Kidney (tissue), 14 donors: ENCODE data around the gene BIRC5. TPM values are rescaled to one million over a fixed set of nuclear protein-coding genes. Genes with fewer than 3 reads are reported as not detected.

ENCODE experiments used
- DNase-seq, 5 donors: peaks; one replicate each; pipeline ENCODE4 v3.0.0-alpha.2; 2013 to 2020
- FAIRE-seq: peaks from 2 replicates; lab custom pipeline; 2012; peaks lifted over from hg19 to GRCh38; lab: Jason Lieb, UNC
- H3K27ac ChIP-seq, 2 donors: one replicate each; pipeline ENCODE4 v1.7.0; 2013; ENCODE audit warnings: low read depth in 2 of 2, low read length in 2 of 2, inconsistent platforms in 1 of 2
- H3K27me3 ChIP-seq: one replicate; pipeline ENCODE4 v1.7.1; 2013; ENCODE audit warnings: low read length, inconsistent platforms; ENCODE audit not compliant: control insufficient read depth, insufficient read depth
- H3K36me3 ChIP-seq, 3 donors: one replicate each; pipeline versions ENCODE4 v1.7.0 to v1.7.1; 2013; ENCODE audit warnings: low read length in 3 of 3, control low read depth in 1 of 3, inconsistent platforms in 1 of 3; ENCODE audit not compliant: insufficient read depth in 3 of 3, control insufficient read depth in 2 of 3
- H3K4me1 ChIP-seq, 3 donors: one replicate each; pipeline versions ENCODE4 v1.7.0 to v1.7.1; 2013; ENCODE audit warnings: low read length in 3 of 3, inconsistent platforms in 1 of 3, low read depth in 1 of 3; ENCODE audit not compliant: control insufficient read depth in 2 of 3, insufficient read depth in 2 of 3
- H3K4me3 ChIP-seq, 3 donors: one replicate each; pipeline versions ENCODE4 v1.7.0 to v1.8.1; 2013; ENCODE audit warnings: low read length in 3 of 3, control low read depth in 1 of 3, inconsistent platforms in 1 of 3
- H3K9ac ChIP-seq, 3 donors: one replicate each; pipeline versions ENCODE4 v1.7.0 to v1.7.1; 2013; ENCODE audit warnings: low read length in 3 of 3, control low read depth in 1 of 3, inconsistent platforms in 1 of 3
- H3K9me3 ChIP-seq, 3 donors: one replicate each; pipeline versions ENCODE4 v1.7.0 to v1.7.1; 2013; ENCODE audit warnings: low read length in 3 of 3, control low read depth in 1 of 3, inconsistent platforms in 1 of 3; ENCODE audit not compliant: control insufficient read depth in 2 of 3, insufficient read depth in 1 of 3
- intact Hi-C: fragments of 100-400 bp; cut with DNase I; formaldehyde crosslinking; loops from one replicate; pipeline ENCODE4 v1.11.1; 2022
- polyA plus RNA-seq: library from polyadenylated mRNA; stranded (reverse); fragments of 350-450 nt; fragmentation: Illumina TruSeq; extraction: RNeasy Lipid Tissue Mini Kit (QIAGEN cat#74804); gene quantifications from one replicate; pipeline ENCODE4 v1.2.3, GENCODE V29; 2014; ENCODE audit warnings: low read depth, low replicate concordance; ENCODE audit not compliant: insufficient read depth
- total RNA-seq: library from RNA; stranded (reverse); fragmentation: NEBNext Ultra II Directional; extraction: Animal tissue kit (Norgen Biotek cat#: 25700); gene quantifications from one replicate; pipeline ENCODE4 v1.2.1, GENCODE V29; 2021
- TF ChIP-seq, protein P1 (sequence below): IDR thresholded peaks from 3 replicates; pipeline ENCODE4 v1.5.1; 2012; ENCODE audit warnings: mild to moderate bottlenecking, moderate library complexity, borderline replicate concordance; ENCODE audit not compliant: insufficient read depth; ENCODE audit errors: extremely low read depth
- donor health status: control.
- donor health status: control.
- donor health status: control.
- donor health status: control.
- donor health status: control.
- donor health status: DM: yes; HTN: yes; CAD: no.
- donor health status: Normal renal cell carcinoma (clear cell type).

Gene BIRC5
- total and polyA plus RNA-seq, 2 donors from 2014 or later, result 0.26 to 1.7 TPM

DNA sequence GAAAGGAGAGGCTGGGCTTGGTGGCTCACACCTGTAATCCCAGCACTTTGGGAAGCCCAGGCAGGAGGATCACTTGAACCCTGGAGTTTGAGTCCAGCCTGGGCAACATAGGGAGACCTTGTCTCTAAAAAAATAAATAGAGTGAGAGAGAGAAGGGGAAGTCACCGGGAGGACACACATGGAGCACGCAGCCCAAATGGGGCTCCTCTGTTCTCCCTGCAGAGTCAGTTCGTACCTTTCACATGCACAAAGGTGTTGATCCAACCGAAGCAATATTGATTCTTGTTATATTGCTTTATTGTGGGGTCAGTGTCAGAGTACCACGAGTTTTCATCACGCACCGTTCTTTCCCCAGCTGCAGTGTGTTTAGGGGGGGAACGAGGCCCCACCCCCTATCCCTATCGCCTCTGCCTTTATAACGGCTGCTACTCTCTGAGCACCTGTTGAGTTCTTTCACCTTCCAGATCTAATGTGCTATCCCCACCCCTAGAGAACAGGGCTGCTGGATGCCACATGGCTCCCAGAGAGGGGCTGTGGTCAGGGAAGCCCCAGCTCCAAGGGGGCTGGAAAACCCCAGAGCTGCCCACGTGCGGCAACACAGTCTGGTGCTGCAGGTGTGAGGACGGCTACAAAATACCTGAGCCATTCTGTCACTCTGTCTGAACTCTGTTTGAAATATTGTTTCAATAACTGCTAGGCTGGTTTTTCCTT is 16.4 kb downstream of the BIRC5 start:
- Histone ChIP-seq H3K4me1 (no peaks in the 10 kb centered on the region), H3K9me3 (no peaks in the 10 kb centered on the region), H3K9ac (no peak overlapping the region), H3K27ac (no peak overlapping the region), H3K27me3 (peaks cover 2% of the 10 kb centered on the region), H3K4me3 (no peak overlapping the region), H3K36me3 (no peaks in the 10 kb centered on the region)
- TF ChIP-seq, protein P1, sequence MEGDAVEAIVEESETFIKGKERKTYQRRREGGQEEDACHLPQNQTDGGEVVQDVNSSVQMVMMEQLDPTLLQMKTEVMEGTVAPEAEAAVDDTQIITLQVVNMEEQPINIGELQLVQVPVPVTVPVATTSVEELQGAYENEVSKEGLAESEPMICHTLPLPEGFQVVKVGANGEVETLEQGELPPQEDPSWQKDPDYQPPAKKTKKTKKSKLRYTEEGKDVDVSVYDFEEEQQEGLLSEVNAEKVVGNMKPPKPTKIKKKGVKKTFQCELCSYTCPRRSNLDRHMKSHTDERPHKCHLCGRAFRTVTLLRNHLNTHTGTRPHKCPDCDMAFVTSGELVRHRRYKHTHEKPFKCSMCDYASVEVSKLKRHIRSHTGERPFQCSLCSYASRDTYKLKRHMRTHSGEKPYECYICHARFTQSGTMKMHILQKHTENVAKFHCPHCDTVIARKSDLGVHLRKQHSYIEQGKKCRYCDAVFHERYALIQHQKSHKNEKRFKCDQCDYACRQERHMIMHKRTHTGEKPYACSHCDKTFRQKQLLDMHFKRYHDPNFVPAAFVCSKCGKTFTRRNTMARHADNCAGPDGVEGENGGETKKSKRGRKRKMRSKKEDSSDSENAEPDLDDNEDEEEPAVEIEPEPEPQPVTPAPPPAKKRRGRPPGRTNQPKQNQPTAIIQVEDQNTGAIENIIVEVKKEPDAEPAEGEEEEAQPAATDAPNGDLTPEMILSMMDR, result no peak
- FAIRE-seq (no peak), DNase-seq (no peak)
- intact Hi-C loops, result no loop called here

DNA sequence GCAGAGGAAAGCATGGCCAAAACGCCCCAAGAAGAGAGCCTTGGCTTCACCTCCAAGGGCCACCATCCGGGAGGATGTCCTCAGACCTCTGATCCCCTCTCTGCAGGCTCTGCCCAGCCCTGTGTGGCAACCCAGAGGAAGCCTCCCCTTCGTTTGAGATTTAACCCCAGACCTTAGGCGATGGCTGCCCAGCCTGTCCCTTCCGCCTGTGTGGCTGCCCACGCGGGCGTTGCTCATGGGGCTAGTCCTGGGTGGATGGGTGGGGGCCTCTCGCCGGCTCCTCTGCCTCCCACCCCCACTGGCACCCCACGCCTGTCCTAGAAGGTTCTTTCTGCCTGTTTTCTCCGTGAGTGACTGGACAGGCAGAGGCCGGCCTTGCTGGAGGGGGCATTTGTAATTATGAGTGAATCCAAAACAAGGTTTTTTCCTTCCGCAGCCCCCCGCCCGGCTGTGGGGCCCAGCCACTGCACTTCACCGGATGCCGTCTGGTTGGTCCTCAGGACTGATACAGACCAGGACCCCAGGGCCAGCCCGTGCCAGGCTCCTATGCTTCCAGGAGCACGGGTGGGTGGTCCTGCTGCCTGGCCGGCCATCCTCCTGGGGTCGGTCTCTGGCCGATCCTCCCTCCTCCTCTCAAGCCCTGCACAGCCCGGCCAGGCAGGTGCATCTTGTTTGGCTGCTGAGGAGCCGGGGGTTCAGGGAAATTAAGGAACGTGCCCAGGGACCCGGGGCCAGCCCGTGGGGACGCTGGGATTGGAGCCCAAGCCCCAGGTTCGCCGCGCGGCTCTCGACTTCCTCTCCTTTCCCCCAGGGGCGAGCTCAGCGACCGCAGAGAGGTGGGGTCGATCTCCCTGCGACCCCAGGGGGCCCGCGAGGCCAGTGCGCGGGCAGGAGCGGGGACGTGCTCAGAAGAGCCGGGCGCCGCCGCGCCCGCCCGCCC is 17.2 kb downstream of the BIRC5 start, which contains the start of gene TMEM235:
Gene TMEM235, plus strand, starts transcription at position 636 of the 940 bp plus-strand sequence. CDS start 393 bp downstream, outside the sequence.
- no peaks in the 10 kb centered on the region for H3K9me3 ChIP-seq
- H3K27me3 ChIP-seq, result peaks cover 2% of the 10 kb centered on the region
- H3K27ac ChIP-seq, result no peak within 1 kb of the TSS
- H3K36me3 ChIP-seq, result no peaks in the 10 kb centered on the region
- intact Hi-C loops, result no loop called here
- DNase-seq, result peak in 1 of 5 donors; percentile 66
- no peak within 1 kb of the TSS for H3K4me3 ChIP-seq
- TF ChIP-seq, protein P1, result no peak
- H3K4me1 ChIP-seq, result no peaks in the 10 kb centered on the region
- FAIRE-seq, result no peak
- no peak within 1 kb of the TSS for H3K9ac ChIP-seq

DNA sequence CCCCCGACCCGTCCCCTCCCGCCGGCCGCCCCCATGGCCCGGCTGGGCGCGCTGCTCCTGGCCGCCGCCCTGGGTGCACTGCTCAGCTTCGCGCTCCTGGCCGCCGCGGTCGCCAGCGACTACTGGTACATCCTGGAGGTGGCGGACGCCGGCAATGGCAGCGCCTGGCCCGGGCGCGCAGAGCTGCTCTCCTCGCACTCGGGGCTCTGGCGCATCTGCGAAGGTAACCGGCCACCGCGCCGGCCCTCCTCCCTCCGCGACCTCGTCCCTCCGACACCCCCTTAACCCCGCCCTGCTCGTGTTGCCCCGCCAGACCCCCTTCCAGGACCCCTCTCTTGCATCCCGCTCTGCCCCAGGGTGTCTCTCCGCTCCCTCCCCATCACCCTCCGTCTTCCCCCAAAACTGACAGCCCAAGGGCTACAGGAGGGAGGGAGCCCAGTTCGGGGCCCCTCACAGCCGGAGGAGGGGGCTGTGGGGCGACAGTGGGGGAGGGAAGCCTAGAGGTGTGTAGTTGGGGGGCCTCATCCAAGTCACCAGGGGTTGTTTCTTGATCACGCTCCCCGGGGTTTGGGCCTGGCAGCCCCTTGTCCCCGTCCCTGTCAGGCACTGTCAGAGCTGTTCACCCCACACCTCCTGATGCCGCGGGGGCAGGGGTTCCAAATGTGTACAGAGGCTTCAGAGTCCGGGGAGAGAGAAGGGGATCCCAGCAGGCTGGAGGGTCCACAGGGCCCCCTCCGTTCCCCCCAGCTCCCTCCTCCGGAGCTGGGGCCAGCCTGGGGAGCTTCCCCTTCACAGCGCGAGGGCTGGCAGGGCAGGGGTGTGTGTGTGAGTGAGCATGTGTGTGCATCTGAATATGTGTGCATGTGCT is 18.2 kb downstream of the BIRC5 start:
- Histone ChIP-seq H3K4me1 (no peaks in the 10 kb centered on the region), H3K9ac (no peak overlapping the region), H3K9me3 (no peaks in the 10 kb centered on the region), H3K27me3 (peaks cover 2% of the 10 kb centered on the region), H3K27ac (no peak overlapping the region), H3K36me3 (no peaks in the 10 kb centered on the region), H3K4me3 (no peak overlapping the region)
- FAIRE-seq, result no peak
- TF ChIP-seq, protein P1, result no peak
- peak in 2 of 5 donors; percentile 43 to 81 for DNase-seq
- intact Hi-C loops, result no loop called here
